H1 (cell line): ENCODE measurements around the gene LHFPL6.

ENCODE experiments used
- CHD1 ChIP-seq: IDR thresholded peaks from 2 replicates; pipeline ENCODE4 v1.6.1; 2012; ENCODE audit warnings: low read depth, low read length, improper control_type of control experiment
- CREB1 ChIP-seq: IDR thresholded peaks from 2 replicates; pipeline ENCODE4 v1.6.1; 2012; ENCODE audit warnings: inconsistent platforms
- CTCF ChIP-seq, 3 experiments: IDR thresholded peaks; 1 replicate in 2 of 3; 2 replicates in 1 of 3; pipeline versions ENCODE4 v1.5.1 to v1.6.1; 2011; ENCODE audit warnings: low read length in 3 of 3, mild to moderate bottlenecking in 3 of 3, inconsistent platforms in 2 of 3, low read depth in 1 of 3, moderate library complexity in 1 of 3; ENCODE audit not compliant: insufficient read depth in 1 of 3; ENCODE audit errors: control extremely low read depth in 1 of 3
- EGR1 ChIP-seq: IDR thresholded peaks from 2 replicates; pipeline ENCODE4 v1.6.1; 2011; ENCODE audit warnings: low read depth, low read length, borderline replicate concordance
- GABPA ChIP-seq: IDR thresholded peaks from 2 replicates; pipeline ENCODE4 v1.6.1; 2011; ENCODE audit warnings: mild to moderate bottlenecking, low read length, moderate library complexity, borderline replicate concordance; ENCODE audit not compliant: insufficient read depth
- GTF2F1 ChIP-seq: IDR thresholded peaks from 2 replicates; pipeline ENCODE4 v1.6.1; 2012; ENCODE audit warnings: low read depth, low read length, improper control_type of control experiment, borderline replicate concordance
- PHF8 ChIP-seq: fragments of 200-600 bp; sonication (generic); conservative IDR thresholded peaks from 2 replicates; pipeline ENCODE4 v1.7.1; 2012; ENCODE audit warnings: low read depth, mild to moderate bottlenecking, inconsistent platforms, low read length, moderate library complexity
- POLR2A ChIP-seq, 2 experiments: IDR thresholded peaks; 1 replicate in 1 of 2; 2 replicates in 1 of 2; pipeline ENCODE4 v1.6.1; 2011; ENCODE audit warnings: low read depth in 2 of 2, low read length in 2 of 2, mild to moderate bottlenecking in 2 of 2; ENCODE audit errors: control extremely low read depth in 1 of 2
- POLR2AphosphoS5 ChIP-seq: IDR thresholded peaks from 2 replicates; pipeline ENCODE4 v1.6.1; 2011; ENCODE audit warnings: low read depth, low read length
- RNF2 ChIP-seq: fragments of 200-900, 300-1000 bp; sonication (generic); IDR thresholded peaks from 2 replicates; pipeline ENCODE4 v1.7.1; 2016; ENCODE audit warnings: borderline replicate concordance, low read depth, mild to moderate bottlenecking, antibody characterized with exemption, low read length; ENCODE audit not compliant: poor library complexity, severe bottlenecking; ENCODE audit errors: missing control alignments
- RXRA ChIP-seq: IDR thresholded peaks from 2 replicates; pipeline ENCODE4 v1.6.1; 2011; ENCODE audit warnings: low read depth, mild to moderate bottlenecking, low read length, moderate library complexity; ENCODE audit not compliant: insufficient read depth

GRCh38 chr13:39605677-39606320 lies 2.8 kb upstream of the LHFPL6 start:
- no peak for TF ChIP-seq CTCF (IDR thresholded peaks at IDR 0.05; ENCODE audit: control extremely low read depth in 1 of 3, insufficient read depth in 1 of 3, low read depth in 1 of 3, low read length in 3 of 3)
- no peak for TF ChIP-seq GABPA
- no peak for TF ChIP-seq POLR2A (IDR thresholded peaks at IDR 0.05; ENCODE audit: control extremely low read depth in 1 of 2, low read depth in 2 of 2, low read length in 2 of 2)
- TF ChIP-seq EGR1 = no peak
- TF ChIP-seq GTF2F1 = no peak
- TF ChIP-seq CHD1 = no peak
- TF ChIP-seq RNF2 = no peak
- TF ChIP-seq CREB1 = no peak
- no peak for TF ChIP-seq POLR2AphosphoS5
- TF ChIP-seq RXRA = no peak
- TF ChIP-seq PHF8 = no peak
